Astrocyte (in vitro differentiated cells and primary cell): ENCODE results near the gene GJA8. TPM values are rescaled to one million over a fixed set of nuclear protein-coding genes. Genes with fewer than 3 reads are reported as not detected.
"Not testable (repeated sequence)": the region's sequence is repeated elsewhere in the genome, so short reads cannot be mapped to it uniquely, and the experiment has no call there.

ENCODE experiments used
- DNase-seq: peaks from one replicate; pipeline ENCODE4 v3.0.0-alpha.2; 2010; ENCODE audit warnings: low read depth
- FAIRE-seq: peaks from 2 replicates; lab custom pipeline; 2011; peaks lifted over from hg19 to GRCh38; lab: Jason Lieb, UNC
- H2AFZ ChIP-seq: 2 replicates; pipeline ENCODE4 v1.6.0; 2012; ENCODE audit warnings: low read depth, low read length, inconsistent platforms
- H3K27ac ChIP-seq: 2 replicates; pipeline ENCODE4 v1.5.1; 2011; ENCODE audit warnings: low read depth, low read length, inconsistent platforms
- H3K27me3 ChIP-seq: 2 replicates; pipeline ENCODE4 v1.6.0; 2011; ENCODE audit warnings: low read length, inconsistent platforms; ENCODE audit not compliant: insufficient read depth
- H3K36me3 ChIP-seq: 2 replicates; pipeline ENCODE4 v1.5.1; 2011; ENCODE audit warnings: low read length, inconsistent platforms; ENCODE audit not compliant: insufficient read depth
- H3K4me1 ChIP-seq: 2 replicates; pipeline ENCODE4 v1.5.1; 2011; ENCODE audit warnings: low read length, inconsistent platforms; ENCODE audit not compliant: insufficient read depth
- H3K4me2 ChIP-seq: 2 replicates; pipeline ENCODE4 v1.6.0; 2012; ENCODE audit warnings: low read length, inconsistent platforms
- H3K4me3 ChIP-seq: 2 replicates; pipeline ENCODE4 v1.5.1; 2011; ENCODE audit warnings: low read depth, mild to moderate bottlenecking, low read length, inconsistent platforms; ENCODE audit not compliant: insufficient read depth
- H3K79me2 ChIP-seq: 2 replicates; pipeline ENCODE4 v1.6.0; 2012; ENCODE audit warnings: mild to moderate bottlenecking, low read length, inconsistent platforms; ENCODE audit not compliant: insufficient read depth
- H3K9ac ChIP-seq: 2 replicates; pipeline ENCODE4 v1.6.0; 2012; ENCODE audit warnings: mild to moderate bottlenecking, low read length, inconsistent platforms
- H3K9me3 ChIP-seq: 2 replicates; pipeline ENCODE4 v1.5.1; 2012; ENCODE audit warnings: low read depth, mild to moderate bottlenecking, low read length, inconsistent platforms; ENCODE audit not compliant: insufficient read depth
- H4K20me1 ChIP-seq: 2 replicates; pipeline ENCODE4 v1.6.0; 2012; ENCODE audit warnings: low read length, inconsistent platforms; ENCODE audit not compliant: insufficient read depth
- H3K27ac Mint-ChIP-seq: one replicate; pipeline ENCODE4 v1.8.0; 2021; ENCODE audit warnings: mild to moderate bottlenecking, mixed read lengths; ENCODE audit not compliant: unreplicated experiment
- H3K27me3 Mint-ChIP-seq: one replicate; pipeline ENCODE4 v1.8.0; 2021; ENCODE audit warnings: low read depth, mixed read lengths; ENCODE audit not compliant: unreplicated experiment
- H3K36me3 Mint-ChIP-seq: one replicate; pipeline ENCODE4 v1.8.0; 2021; ENCODE audit warnings: low read depth, mixed read lengths; ENCODE audit not compliant: unreplicated experiment
- H3K4me1 Mint-ChIP-seq: one replicate; pipeline ENCODE4 v1.8.0; 2021; ENCODE audit warnings: low read depth, mixed read lengths; ENCODE audit not compliant: unreplicated experiment
- H3K4me3 Mint-ChIP-seq: one replicate; pipeline ENCODE4 v1.8.0; 2021; ENCODE audit warnings: mild to moderate bottlenecking, moderate library complexity, mixed read lengths; ENCODE audit not compliant: unreplicated experiment
- H3K9me3 Mint-ChIP-seq: one replicate; pipeline ENCODE4 v1.8.0; 2021; ENCODE audit warnings: mild to moderate bottlenecking, mixed read lengths; ENCODE audit not compliant: unreplicated experiment
- CTCF ChIP-seq: IDR thresholded peaks from 2 replicates; pipeline ENCODE4 v1.5.1; 2011; ENCODE audit warnings: low read depth, mild to moderate bottlenecking, inconsistent platforms, low read length, moderate library complexity; ENCODE audit not compliant: insufficient read depth
- EZH2 ChIP-seq: IDR thresholded peaks from 2 replicates; pipeline ENCODE4 v1.6.1; 2012; ENCODE audit warnings: mild to moderate bottlenecking, low read length, inconsistent platforms; ENCODE audit not compliant: insufficient read depth
- total RNA-seq: library from RNA; stranded (reverse); gene quantifications from 2 replicates; pipeline ENCODE4 v1.2.1, GENCODE V29; 2021

The GJA8 gene
- total RNA-seq, 1 donor from 2014 or later, result not detected

DNA sequence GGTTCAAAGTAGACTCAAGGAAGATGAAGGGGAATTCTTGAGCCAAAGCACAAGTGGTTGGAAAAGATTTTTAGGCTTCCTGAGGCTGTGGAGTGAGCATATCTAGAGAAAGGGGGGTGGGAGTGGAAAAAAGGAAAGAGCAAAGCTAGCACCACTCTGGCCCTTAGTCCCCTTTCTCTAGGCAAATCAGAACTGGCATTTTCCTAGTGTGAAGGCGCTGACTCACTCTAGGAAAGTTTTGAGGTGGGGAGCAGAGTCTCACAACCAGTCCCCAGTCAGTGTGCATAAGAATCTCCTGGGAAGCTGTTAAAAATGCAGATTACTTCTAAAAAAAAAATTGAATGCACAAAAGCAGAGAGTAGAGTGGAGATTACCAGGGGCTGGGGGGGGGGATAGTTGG lies 22.2 kb downstream of the GJA8 start:
- no peak overlapping the region for H3K4me2 ChIP-seq
- H2AFZ ChIP-seq, result no peak overlapping the region
- no peak overlapping the region for H3K27ac Mint-ChIP-seq

GRCh38 chr1:147927215-147927614 lies 24.6 kb downstream of the GJA8 start:
- DNase-seq, H3K27me3 Mint-ChIP-seq, H3K36me3 Mint-ChIP-seq, H3K9ac ChIP-seq, H2AFZ ChIP-seq, FAIRE-seq, H3K27ac Mint-ChIP-seq, H4K20me1 ChIP-seq, H3K4me2 ChIP-seq, H3K4me1 ChIP-seq, H3K4me1 Mint-ChIP-seq, H3K9me3 ChIP-seq, H3K36me3 ChIP-seq, H3K4me3 ChIP-seq, H3K79me2 ChIP-seq, H3K4me3 Mint-ChIP-seq, H3K27me3 ChIP-seq, H3K9me3 Mint-ChIP-seq, H3K27ac ChIP-seq: not testable (repeated sequence)

More for the DNA sequence above, 22.2 kb downstream of the GJA8 start:
- DNase-seq (no peak), FAIRE-seq (no peak)
- H3K9me3 Mint-ChIP-seq, result no peaks in the 10 kb centered on the region
- peaks cover 13% of the 10 kb centered on the region for H3K4me1 Mint-ChIP-seq
- H3K4me3 Mint-ChIP-seq, result no peak overlapping the region
- H3K27me3 Mint-ChIP-seq, result no peaks in the 10 kb centered on the region
- H3K36me3 Mint-ChIP-seq, result no peaks in the 10 kb centered on the region
- Histone ChIP-seq H3K27me3 (no peaks in the 10 kb centered on the region), H3K9ac (no peak overlapping the region), H3K27ac (no peak overlapping the region), H3K36me3 (no peaks in the 10 kb centered on the region), H4K20me1 (no peaks in the 10 kb centered on the region), H3K79me2 (no peaks in the 10 kb centered on the region), H3K4me3 (no peak overlapping the region), H3K9me3 (no peaks in the 10 kb centered on the region), H3K4me1 (no peaks in the 10 kb centered on the region)
- TF ChIP-seq CTCF (no peak), EZH2 (no peak)

GRCh38 chr1:147927689-147928088 lies 25.1 kb downstream of the GJA8 start:
- H3K9me3 ChIP-seq, H3K27me3 Mint-ChIP-seq, H3K4me2 ChIP-seq, H3K4me3 Mint-ChIP-seq, H3K36me3 Mint-ChIP-seq, H2AFZ ChIP-seq, H3K36me3 ChIP-seq, H3K4me1 ChIP-seq, H3K4me3 ChIP-seq, H3K9ac ChIP-seq, FAIRE-seq, H3K27me3 ChIP-seq, H3K27ac Mint-ChIP-seq, DNase-seq, H3K79me2 ChIP-seq, H3K27ac ChIP-seq, H3K4me1 Mint-ChIP-seq, H4K20me1 ChIP-seq, H3K9me3 Mint-ChIP-seq: not testable (repeated sequence)

DNA sequence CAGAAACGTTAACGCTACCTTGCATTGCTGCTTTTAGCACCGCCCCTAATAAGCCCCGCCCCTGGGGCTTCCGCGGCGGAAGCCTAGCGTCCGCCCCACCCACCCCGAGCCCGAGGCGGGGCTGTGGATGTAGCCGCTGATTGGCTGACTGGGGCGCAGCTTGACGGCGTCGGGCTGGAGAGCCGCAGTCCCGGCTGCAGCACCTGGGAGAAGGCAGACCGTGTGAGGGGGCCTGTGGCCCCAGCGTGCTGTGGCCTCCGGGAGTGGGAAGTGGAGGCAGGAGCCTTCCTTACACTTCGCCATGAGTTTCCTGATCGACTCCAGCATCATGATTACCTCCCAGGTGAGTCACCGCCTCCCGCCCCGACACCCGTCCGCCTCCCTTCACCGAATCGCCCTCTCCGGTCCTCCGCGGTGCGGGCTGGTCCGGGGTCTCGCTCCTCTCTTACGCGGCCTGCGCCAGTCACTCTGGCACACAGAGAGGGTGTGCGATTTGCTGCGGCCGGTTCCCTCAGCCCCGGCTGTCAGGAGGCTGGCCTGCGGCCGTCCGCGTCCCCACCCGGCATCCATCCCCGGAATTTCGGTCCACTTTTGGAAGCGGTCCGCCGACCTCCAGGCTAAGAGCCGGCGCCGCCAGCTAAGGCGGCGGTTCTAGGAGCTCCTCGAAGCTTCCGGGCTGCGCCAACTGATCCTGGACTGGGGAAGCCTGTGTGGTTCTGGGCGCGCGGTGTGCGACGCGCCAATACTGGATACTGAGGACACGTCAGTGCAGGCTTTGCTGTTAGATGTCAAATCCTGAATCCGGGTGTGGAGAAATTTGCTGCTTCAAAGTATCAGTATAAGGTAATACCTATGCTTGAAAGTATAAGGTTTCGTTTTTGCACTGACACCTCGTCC lies 25.9 kb downstream of the GJA8 start, which contains the start of gene GPR89B:
Gene GPR89B, plus strand, starts transcription at position 185 of the 897 bp plus-strand sequence. Its CDS starts 117 bp downstream, at position 302.
- not testable (repeated sequence) for H4K20me1 ChIP-seq, H3K9me3 Mint-ChIP-seq, H3K27me3 ChIP-seq, H3K79me2 ChIP-seq, H3K36me3 Mint-ChIP-seq, H3K36me3 ChIP-seq, H3K4me1 Mint-ChIP-seq, H3K4me1 ChIP-seq, H3K9me3 ChIP-seq, FAIRE-seq, H3K27ac Mint-ChIP-seq, H3K27me3 Mint-ChIP-seq
- peak within 1 kb of the TSS; percentile 84 for H3K4me3 Mint-ChIP-seq
- peak; percentile 70 for DNase-seq
- H3K9ac ChIP-seq, result peak within 1 kb of the TSS; percentile 84
- H3K4me2 ChIP-seq, result peak within 1 kb of the TSS; percentile 83
- peak within 1 kb of the TSS; percentile 96 for H2AFZ ChIP-seq
- peak within 1 kb of the TSS; percentile 70 for H3K27ac ChIP-seq
- peak within 1 kb of the TSS; percentile 75 for H3K4me3 ChIP-seq

DNA sequence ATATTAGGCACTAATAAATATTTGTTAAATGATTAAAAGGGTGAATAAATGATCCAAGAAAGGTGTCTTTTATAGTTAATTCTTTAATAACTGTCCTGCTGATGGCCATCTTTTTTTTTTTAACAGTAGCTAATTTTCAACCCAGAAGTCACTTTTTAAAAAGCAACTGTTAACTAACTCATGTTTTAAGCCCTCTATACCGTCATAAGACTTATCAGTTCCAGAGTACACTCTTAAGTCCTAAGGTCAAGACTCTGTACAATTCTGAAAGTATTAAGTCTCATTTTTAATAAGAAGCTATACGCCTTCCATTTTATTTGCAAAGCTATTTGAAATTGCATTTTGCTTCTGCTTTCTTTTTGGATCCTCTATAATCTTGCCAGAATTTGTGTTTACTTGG lies 28.5 kb downstream of the GJA8 start:
- H3K27me3 Mint-ChIP-seq, FAIRE-seq, H3K27ac Mint-ChIP-seq: not testable (repeated sequence)

More for the DNA sequence above, 28.5 kb downstream of the GJA8 start:
- not testable (repeated sequence) for H3K4me1 Mint-ChIP-seq, H4K20me1 ChIP-seq, H3K4me3 ChIP-seq, DNase-seq, H3K36me3 Mint-ChIP-seq, H2AFZ ChIP-seq, H3K27me3 ChIP-seq, H3K36me3 ChIP-seq, H3K9me3 ChIP-seq, H3K9me3 Mint-ChIP-seq, H3K27ac ChIP-seq, H3K9ac ChIP-seq, H3K79me2 ChIP-seq, H3K4me2 ChIP-seq, H3K4me3 Mint-ChIP-seq, H3K4me1 ChIP-seq
